Measurements from ENCODE around the gene PLEKHH2.

The PLEKHH2 gene

GRCh38 chr2:43776324-43776723 lies 139.3 kb downstream of the PLEKHH2 start:
- H3K9me3 ChIP-seq (ENCODE audit: control insufficient read depth in 1 of 2, low read length in 2 of 2), result no peaks in the 10 kb centered on the region
- H3K27ac ChIP-seq (ENCODE audit: low read depth, low read length), result no peak overlapping the region
- H3K36me3 ChIP-seq (ENCODE audit: control insufficient read depth in 1 of 2, insufficient read depth in 2 of 2, low read length in 2 of 2), result peaks cover 4% of the 10 kb centered on the region in 2 donors
- H3K9ac ChIP-seq (ENCODE audit: low read depth in 1 of 2, low read length in 2 of 2), result no peak overlapping the region
- no peaks in the 10 kb centered on the region for H3K4me1 ChIP-seq (ENCODE audit: control insufficient read depth in 1 of 2, insufficient read depth in 2 of 2, low read length in 2 of 2)
- no peak overlapping the region for H3K4me3 ChIP-seq (ENCODE audit: low read depth in 1 of 2, low read length in 2 of 2)
- no peaks in the 10 kb centered on the region for H3K27me3 ChIP-seq (ENCODE audit: control insufficient read depth in 1 of 2, insufficient read depth in 2 of 2, low read length in 2 of 2)

GRCh38 chr2:43777306-43777926 lies 140.4 kb downstream of the PLEKHH2 start:
- Histone ChIP-seq H3K4me1 (ENCODE audit: control insufficient read depth in 1 of 2, insufficient read depth in 2 of 2, low read length in 2 of 2) (no peaks in the 10 kb centered on the region), H3K4me3 (ENCODE audit: low read depth in 1 of 2, low read length in 2 of 2) (no peak overlapping the region), H3K9ac (ENCODE audit: low read depth in 1 of 2, low read length in 2 of 2) (no peak overlapping the region), H3K9me3 (ENCODE audit: control insufficient read depth in 1 of 2, low read length in 2 of 2) (no peaks in the 10 kb centered on the region), H3K27ac (ENCODE audit: low read depth, low read length) (no peak overlapping the region), H3K27me3 (ENCODE audit: control insufficient read depth in 1 of 2, insufficient read depth in 2 of 2, low read length in 2 of 2) (no peaks in the 10 kb centered on the region), H3K36me3 (ENCODE audit: control insufficient read depth in 1 of 2, insufficient read depth in 2 of 2, low read length in 2 of 2) (peaks cover 4% of the 10 kb centered on the region in 2 donors)

- Histone ChIP-seq H3K9ac (ENCODE audit: low read depth in 1 of 2, low read length in 2 of 2) (no peak overlapping the region), H3K36me3 (ENCODE audit: control insufficient read depth in 1 of 2, insufficient read depth in 2 of 2, low read length in 2 of 2) (peaks cover 4% of the 10 kb centered on the region in 2 donors), H3K27me3 (ENCODE audit: control insufficient read depth in 1 of 2, insufficient read depth in 2 of 2, low read length in 2 of 2) (no peaks in the 10 kb centered on the region), H3K9me3 (ENCODE audit: control insufficient read depth in 1 of 2, low read length in 2 of 2) (no peaks in the 10 kb centered on the region), H3K27ac (ENCODE audit: low read depth, low read length) (no peak overlapping the region), H3K4me1 (ENCODE audit: control insufficient read depth in 1 of 2, insufficient read depth in 2 of 2, low read length in 2 of 2) (no peaks in the 10 kb centered on the region), H3K4me3 (ENCODE audit: low read depth in 1 of 2, low read length in 2 of 2) (no peak overlapping the region)
These were observed 141.2 kb downstream of the PLEKHH2 start for GRCh38 chr2:43778233-43778632.

GRCh38 chr2:43787895-43788294 lies 150.8 kb downstream of the PLEKHH2 start:
- no peak overlapping the region for H3K4me3 ChIP-seq (ENCODE audit: low read depth in 1 of 2, low read length in 2 of 2)
- no peak overlapping the region for H3K9ac ChIP-seq (ENCODE audit: low read depth in 1 of 2, low read length in 2 of 2)
- H3K27me3 ChIP-seq (ENCODE audit: control insufficient read depth in 1 of 2, insufficient read depth in 2 of 2, low read length in 2 of 2), result no peaks in the 10 kb centered on the region
- H3K36me3 ChIP-seq (ENCODE audit: control insufficient read depth in 1 of 2, insufficient read depth in 2 of 2, low read length in 2 of 2), result peaks cover 6 to 8% of the 10 kb centered on the region in 2 donors
- H3K27ac ChIP-seq (ENCODE audit: low read depth, low read length), result no peak overlapping the region
- no peaks in the 10 kb centered on the region for H3K9me3 ChIP-seq (ENCODE audit: control insufficient read depth in 1 of 2, low read length in 2 of 2)
- peaks cover 0 to 6% of the 10 kb centered on the region in 2 donors for H3K4me1 ChIP-seq (ENCODE audit: control insufficient read depth in 1 of 2, insufficient read depth in 2 of 2, low read length in 2 of 2)

GRCh38 chr2:43788646-43789045 lies 151.6 kb downstream of the PLEKHH2 start:
- Histone ChIP-seq H3K9ac (ENCODE audit: low read depth in 1 of 2, low read length in 2 of 2) (no peak overlapping the region), H3K4me3 (ENCODE audit: low read depth in 1 of 2, low read length in 2 of 2) (no peak overlapping the region), H3K27ac (ENCODE audit: low read depth, low read length) (no peak overlapping the region), H3K36me3 (ENCODE audit: control insufficient read depth in 1 of 2, insufficient read depth in 2 of 2, low read length in 2 of 2) (peaks cover 6 to 8% of the 10 kb centered on the region in 2 donors), H3K27me3 (ENCODE audit: control insufficient read depth in 1 of 2, insufficient read depth in 2 of 2, low read length in 2 of 2) (no peaks in the 10 kb centered on the region), H3K4me1 (ENCODE audit: control insufficient read depth in 1 of 2, insufficient read depth in 2 of 2, low read length in 2 of 2) (peaks cover 0 to 6% of the 10 kb centered on the region in 2 donors), H3K9me3 (ENCODE audit: control insufficient read depth in 1 of 2, low read length in 2 of 2) (no peaks in the 10 kb centered on the region)

- peaks cover 0 to 6% of the 10 kb centered on the region in 2 donors for H3K4me1 ChIP-seq (ENCODE audit: control insufficient read depth in 1 of 2, insufficient read depth in 2 of 2, low read length in 2 of 2)
- H3K27me3 ChIP-seq (ENCODE audit: control insufficient read depth in 1 of 2, insufficient read depth in 2 of 2, low read length in 2 of 2), result no peaks in the 10 kb centered on the region
- H3K36me3 ChIP-seq (ENCODE audit: control insufficient read depth in 1 of 2, insufficient read depth in 2 of 2, low read length in 2 of 2), result peaks cover 6 to 8% of the 10 kb centered on the region in 2 donors
- no peak overlapping the region for H3K9ac ChIP-seq (ENCODE audit: low read depth in 1 of 2, low read length in 2 of 2)
- H3K9me3 ChIP-seq (ENCODE audit: control insufficient read depth in 1 of 2, low read length in 2 of 2), result no peaks in the 10 kb centered on the region
- no peak overlapping the region for H3K4me3 ChIP-seq (ENCODE audit: low read depth in 1 of 2, low read length in 2 of 2)
- no peak overlapping the region for H3K27ac ChIP-seq (ENCODE audit: low read depth, low read length)
These were observed 153.1 kb downstream of the PLEKHH2 start for GRCh38 chr2:43790147-43790546.

GRCh38 chr2:43791035-43791765 lies 154.1 kb downstream of the PLEKHH2 start:
- no peak overlapping the region for H3K9ac ChIP-seq (ENCODE audit: low read depth in 1 of 2, low read length in 2 of 2)
- no peak overlapping the region for H3K4me3 ChIP-seq (ENCODE audit: low read depth in 1 of 2, low read length in 2 of 2)
- H3K27me3 ChIP-seq (ENCODE audit: control insufficient read depth in 1 of 2, insufficient read depth in 2 of 2, low read length in 2 of 2), result no peaks in the 10 kb centered on the region
- no peak overlapping the region for H3K27ac ChIP-seq (ENCODE audit: low read depth, low read length)
- no peaks in the 10 kb centered on the region for H3K9me3 ChIP-seq (ENCODE audit: control insufficient read depth in 1 of 2, low read length in 2 of 2)
- H3K36me3 ChIP-seq (ENCODE audit: control insufficient read depth in 1 of 2, insufficient read depth in 2 of 2, low read length in 2 of 2), result peaks cover 6 to 8% of the 10 kb centered on the region in 2 donors
- H3K4me1 ChIP-seq (ENCODE audit: control insufficient read depth in 1 of 2, insufficient read depth in 2 of 2, low read length in 2 of 2), result peaks cover 0 to 6% of the 10 kb centered on the region in 2 donors

- Histone ChIP-seq H3K27me3 (ENCODE audit: control insufficient read depth in 1 of 2, insufficient read depth in 2 of 2, low read length in 2 of 2) (no peaks in the 10 kb centered on the region), H3K36me3 (ENCODE audit: control insufficient read depth in 1 of 2, insufficient read depth in 2 of 2, low read length in 2 of 2) (peaks cover 0 to 6% of the 10 kb centered on the region in 2 donors), H3K4me1 (ENCODE audit: control insufficient read depth in 1 of 2, insufficient read depth in 2 of 2, low read length in 2 of 2) (peaks cover 0 to 6% of the 10 kb centered on the region in 2 donors), H3K9me3 (ENCODE audit: control insufficient read depth in 1 of 2, low read length in 2 of 2) (no peaks in the 10 kb centered on the region), H3K9ac (ENCODE audit: low read depth in 1 of 2, low read length in 2 of 2) (no peak overlapping the region), H3K4me3 (ENCODE audit: low read depth in 1 of 2, low read length in 2 of 2) (no peak overlapping the region), H3K27ac (ENCODE audit: low read depth, low read length) (no peak overlapping the region)
These were observed 155.6 kb downstream of the PLEKHH2 start for GRCh38 chr2:43792653-43793052.

- no peak overlapping the region for H3K9ac ChIP-seq (ENCODE audit: low read depth in 1 of 2, low read length in 2 of 2)
- H3K4me3 ChIP-seq (ENCODE audit: low read depth in 1 of 2, low read length in 2 of 2), result no peak overlapping the region
- peaks cover 0 to 2% of the 10 kb centered on the region in 2 donors for H3K36me3 ChIP-seq (ENCODE audit: control insufficient read depth in 1 of 2, insufficient read depth in 2 of 2, low read length in 2 of 2)
- no peaks in the 10 kb centered on the region for H3K27me3 ChIP-seq (ENCODE audit: control insufficient read depth in 1 of 2, insufficient read depth in 2 of 2, low read length in 2 of 2)
- peaks cover 0 to 12% of the 10 kb centered on the region in 2 donors for H3K4me1 ChIP-seq (ENCODE audit: control insufficient read depth in 1 of 2, insufficient read depth in 2 of 2, low read length in 2 of 2)
- no peak overlapping the region for H3K27ac ChIP-seq (ENCODE audit: low read depth, low read length)
- H3K9me3 ChIP-seq (ENCODE audit: control insufficient read depth in 1 of 2, low read length in 2 of 2), result no peaks in the 10 kb centered on the region
These were observed 157.9 kb downstream of the PLEKHH2 start for GRCh38 chr2:43794956-43795355.

- Histone ChIP-seq H3K9me3 (ENCODE audit: control insufficient read depth in 1 of 2, low read length in 2 of 2) (no peaks in the 10 kb centered on the region), H3K4me3 (ENCODE audit: low read depth in 1 of 2, low read length in 2 of 2) (no peak overlapping the region), H3K4me1 (ENCODE audit: control insufficient read depth in 1 of 2, insufficient read depth in 2 of 2, low read length in 2 of 2) (peaks cover 0 to 11% of the 10 kb centered on the region in 2 donors), H3K9ac (ENCODE audit: low read depth in 1 of 2, low read length in 2 of 2) (no peak overlapping the region), H3K27me3 (ENCODE audit: control insufficient read depth in 1 of 2, insufficient read depth in 2 of 2, low read length in 2 of 2) (no peaks in the 10 kb centered on the region), H3K36me3 (ENCODE audit: control insufficient read depth in 1 of 2, insufficient read depth in 2 of 2, low read length in 2 of 2) (peaks cover 0 to 2% of the 10 kb centered on the region in 2 donors), H3K27ac (ENCODE audit: low read depth, low read length) (no peak overlapping the region)
These were observed 159.1 kb downstream of the PLEKHH2 start for GRCh38 chr2:43796206-43796605.
